OCI-M2 (cell line): Measurements from ENCODE around the gene KLF15.

ENCODE experiments used
- DNase-seq: peaks from one replicate; lab custom pipeline; 2025; ENCODE audit not compliant: unreplicated experiment; lab: John Stamatoyannopoulos, UW

The KLF15 gene

GRCh38 chr3:126357295-126358037 is at the start of gene KLF15:
TSS of gene KLF15 (minus strand) at chr3:126357408. CDS start at chr3:126352922, 4,486 bp downstream.
- no peak for DNase-seq

- no peak for DNase-seq
Measured at GRCh38 chr3:126406389-126407296, 49.4 kb upstream of the KLF15 start.

GRCh38 chr3:126402666-126403302 is 45.6 kb upstream of the KLF15 start:
- no peak for DNase-seq

GRCh38 chr3:126402178-126402577 is 45.0 kb upstream of the KLF15 start:
- no peak for DNase-seq

DNA sequence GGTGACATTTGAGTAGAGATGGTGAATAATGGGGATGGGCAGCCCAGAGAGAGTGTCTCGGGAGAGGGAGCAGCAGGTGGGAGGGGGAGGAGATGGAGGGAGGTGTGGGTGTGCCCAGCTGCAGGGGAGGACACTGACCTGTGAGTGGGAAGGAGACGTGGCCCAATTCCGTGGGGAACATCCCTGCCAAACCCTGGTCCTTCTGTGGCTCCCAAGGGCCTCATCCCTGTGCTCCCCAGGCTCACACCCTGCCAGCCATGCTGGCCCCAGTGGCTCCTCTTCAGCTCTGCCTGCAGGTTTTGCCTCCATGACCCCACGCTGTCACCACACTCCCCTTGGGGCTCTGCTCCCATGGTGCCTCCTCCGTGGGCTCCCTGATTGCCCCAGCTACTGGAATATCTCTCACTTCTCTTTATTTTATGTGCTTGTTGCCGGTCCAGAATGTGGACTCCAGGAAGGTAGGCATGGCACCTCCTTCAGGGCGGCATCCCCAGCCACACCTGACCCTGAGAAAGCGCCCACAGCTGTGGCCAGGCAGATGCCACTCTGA is 44.5 kb upstream of the KLF15 start:
- DNase-seq: no peak

DNA sequence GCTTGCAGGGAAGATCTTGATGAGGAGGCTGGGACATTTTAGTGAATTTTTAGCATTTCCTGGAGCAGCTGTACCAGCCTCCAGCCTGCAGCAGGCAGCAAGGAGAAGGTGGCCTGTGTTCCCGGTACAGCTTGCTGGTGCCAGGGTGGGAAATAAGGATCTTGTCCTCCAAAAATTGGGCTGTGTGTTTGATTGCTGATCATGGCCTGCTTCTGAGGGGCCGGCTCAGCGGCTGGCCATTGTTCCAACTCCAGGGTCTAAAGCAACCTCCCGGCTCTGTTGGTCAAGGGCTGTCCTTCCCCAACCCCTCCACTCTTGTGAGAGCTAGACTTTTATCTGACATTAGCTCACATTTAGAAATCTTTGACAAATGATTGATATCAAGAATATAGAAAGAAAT is 42.5 kb upstream of the KLF15 start:
- no peak for DNase-seq

DNA sequence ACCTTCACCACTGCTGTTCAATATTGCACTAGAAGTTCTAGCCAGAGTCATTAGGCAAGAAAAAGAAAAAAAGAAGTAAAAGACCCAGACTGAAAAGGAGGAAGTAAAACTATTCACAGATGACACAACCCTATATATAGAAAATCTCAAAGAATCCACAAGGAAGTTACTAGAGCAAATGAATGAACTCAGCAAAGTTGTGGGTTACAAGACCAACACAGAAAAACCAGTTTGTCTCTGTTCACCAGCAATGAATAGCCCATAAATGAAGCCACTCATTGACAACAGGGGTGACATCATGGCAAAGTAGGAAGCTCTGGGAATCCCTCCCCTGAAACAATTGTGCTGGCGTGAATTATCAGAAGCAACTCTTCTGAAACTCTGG is 42.1 kb upstream of the KLF15 start:
- DNase-seq: no peak

DNA sequence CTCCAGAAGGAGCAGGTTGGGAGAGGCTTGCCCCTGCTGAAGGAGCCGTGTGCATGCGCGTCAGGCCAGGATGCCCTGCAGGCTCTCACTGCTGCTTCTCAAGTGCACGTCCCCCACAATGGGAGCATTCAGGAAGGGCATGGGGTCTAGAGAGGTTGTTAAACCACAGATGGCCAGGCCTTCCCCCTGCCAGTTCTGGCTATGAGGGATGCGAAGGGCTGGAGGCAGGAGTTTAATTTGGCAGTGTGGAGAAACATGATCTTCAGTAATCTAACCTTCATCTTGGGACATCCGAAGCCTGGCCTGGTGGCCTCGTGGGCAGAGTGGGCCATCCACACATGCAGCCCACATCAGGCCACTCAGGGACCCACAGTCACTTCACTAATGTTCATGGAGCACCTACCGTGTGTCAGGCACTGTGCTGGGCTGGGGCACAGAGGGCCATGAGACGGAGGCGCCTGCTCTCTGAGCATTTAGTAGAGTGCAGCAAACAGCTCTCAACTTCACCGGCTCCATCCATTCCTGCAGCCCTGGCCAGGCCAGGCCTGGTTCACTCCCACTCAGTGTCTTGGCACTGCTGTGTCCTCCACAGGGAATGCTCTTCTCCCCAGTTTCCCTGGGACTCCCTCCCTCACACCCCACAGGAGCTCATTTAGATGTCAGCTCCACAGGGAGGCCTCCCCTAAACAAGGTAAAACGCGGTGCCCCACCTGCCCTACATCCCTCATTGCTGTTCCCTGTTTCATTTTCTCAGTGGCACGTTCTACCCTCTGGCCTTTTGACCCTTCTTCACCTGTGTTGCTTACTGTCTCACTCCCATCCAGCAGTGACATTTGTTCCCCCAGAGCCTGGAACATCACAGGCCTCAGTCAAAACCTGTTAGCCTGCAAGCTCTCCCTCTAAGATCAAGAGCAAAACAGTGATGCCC is 41.5 kb upstream of the KLF15 start:
- no peak for DNase-seq

- no peak for DNase-seq
Measured at GRCh38 chr3:126397610-126398422, 40.6 kb upstream of the KLF15 start.

DNA sequence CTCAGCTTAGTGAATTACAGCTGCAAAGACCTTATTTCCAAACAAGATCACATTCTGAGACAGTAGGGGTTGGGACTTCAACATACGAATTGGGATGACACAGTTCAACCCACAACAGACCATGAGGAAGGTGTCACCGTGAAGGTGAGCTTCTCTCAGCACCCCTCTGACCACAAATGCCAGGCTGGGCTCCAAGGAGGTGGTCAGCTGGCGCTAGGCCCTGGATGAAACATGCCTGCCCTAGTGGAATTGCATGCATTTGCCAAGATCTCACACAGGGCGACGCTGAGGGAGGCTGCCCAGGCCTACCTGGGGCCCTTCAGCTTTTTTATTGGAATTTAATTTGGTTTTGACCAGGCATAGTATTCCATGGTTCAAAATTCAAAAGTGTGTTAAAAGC is 39.3 kb upstream of the KLF15 start:
- DNase-seq: no peak

DNA sequence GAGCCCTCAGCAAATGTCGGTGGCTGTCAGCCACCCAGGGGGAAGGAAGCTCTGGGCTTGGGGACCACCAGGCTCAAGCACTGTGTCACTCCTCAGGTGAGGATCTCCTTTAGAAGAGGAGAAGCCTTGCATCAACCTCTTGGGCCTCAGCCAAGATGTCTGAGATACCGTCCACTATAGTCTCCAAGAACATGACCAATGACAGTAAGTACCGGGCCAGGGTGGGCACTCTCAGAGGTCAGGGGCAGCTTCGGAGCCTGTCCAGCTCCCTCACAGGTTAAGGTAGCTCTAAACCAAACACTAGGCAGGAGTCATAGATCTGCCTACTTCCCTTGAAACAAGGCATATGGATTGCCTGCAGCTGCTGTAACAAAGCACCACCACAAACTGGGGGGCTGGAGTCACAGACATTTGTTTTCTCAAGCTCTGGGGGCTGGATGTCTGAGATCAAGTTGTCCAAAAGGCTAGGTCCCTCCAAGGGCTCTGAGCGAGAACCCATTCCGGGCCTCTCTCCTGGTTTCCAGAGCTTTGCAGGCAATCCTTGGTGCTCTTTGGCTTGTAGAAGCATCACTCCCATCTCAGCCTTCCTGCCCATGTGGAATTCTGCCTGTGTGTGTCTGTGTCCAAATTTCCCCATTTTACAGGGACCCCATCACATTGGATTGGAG is 38.8 kb upstream of the KLF15 start:
- no peak for DNase-seq

GRCh38 chr3:126394977-126395321 is 37.7 kb upstream of the KLF15 start:
- no peak for DNase-seq

DNA sequence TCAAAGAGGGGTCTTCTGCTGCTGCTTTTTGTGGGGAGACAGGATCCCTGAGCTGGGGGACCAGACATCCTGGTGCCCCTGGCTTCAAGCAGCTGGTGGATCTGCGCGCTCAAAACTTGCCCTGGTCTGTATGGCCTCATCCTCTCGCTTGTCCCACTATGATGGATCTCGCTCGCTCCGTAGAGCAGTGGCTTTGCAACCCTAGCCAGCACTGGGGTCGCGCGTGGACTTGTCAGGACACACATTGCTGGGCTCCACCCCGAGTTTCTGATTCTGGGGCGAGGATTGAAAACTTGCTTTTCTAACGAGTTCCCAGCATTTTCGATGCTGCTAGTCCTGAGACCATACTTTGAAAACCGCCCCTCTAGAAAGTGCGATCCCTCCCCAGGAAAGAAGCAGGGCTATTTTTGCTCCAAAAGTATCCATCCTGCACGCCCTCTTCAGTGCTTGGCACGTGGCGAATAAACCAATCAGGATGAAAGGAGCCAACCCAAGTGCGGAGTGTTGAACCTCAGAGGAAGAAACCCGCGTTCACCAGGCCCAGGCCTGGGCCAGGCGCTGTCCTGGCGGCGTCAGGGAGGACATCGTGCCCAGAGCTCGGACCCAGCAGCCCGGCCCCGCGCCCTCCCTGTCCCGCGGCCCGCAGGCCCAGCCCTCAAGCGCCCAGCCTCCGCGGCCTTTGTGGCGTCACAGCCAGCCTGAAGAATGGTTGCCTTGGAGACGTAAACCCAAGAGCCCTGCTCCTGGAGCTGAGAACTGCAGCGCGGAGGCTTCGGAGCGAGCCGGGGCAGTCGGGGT is 37.2 kb upstream of the KLF15 start, which contains the start of gene CFAP100:
CFAP100 (plus strand) TSS at position 731 of the 798 bp plus-strand sequence. CDS start 1,092 bp downstream, outside the sequence.
- DNase-seq: no peak

- no peak for DNase-seq
Measured at GRCh38 chr3:126393563-126393962, 36.4 kb upstream of the KLF15 start.

DNA sequence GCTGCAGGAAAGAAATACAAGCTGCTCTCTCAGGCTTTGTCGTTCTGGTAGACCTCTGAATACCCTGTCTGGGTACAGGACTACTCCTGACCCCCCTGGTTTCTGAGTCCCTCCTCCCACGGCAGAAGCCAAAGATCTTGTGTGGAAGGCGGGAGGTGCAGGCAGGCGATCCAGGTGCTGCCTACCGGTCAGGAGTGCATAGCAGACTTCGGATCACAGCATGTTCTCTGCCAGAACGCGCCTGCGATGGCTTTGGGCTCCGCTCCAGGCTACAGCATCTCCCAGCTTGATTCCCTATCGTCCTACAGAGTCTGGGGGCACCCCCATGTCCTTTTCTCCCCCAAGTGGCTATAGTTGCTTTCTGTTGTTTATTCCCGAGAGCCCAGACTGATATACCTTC is 35.0 kb upstream of the KLF15 start:
- DNase-seq: no peak

- DNase-seq: no peak
Measured at GRCh38 chr3:126391631-126392030, 34.4 kb upstream of the KLF15 start.

DNA sequence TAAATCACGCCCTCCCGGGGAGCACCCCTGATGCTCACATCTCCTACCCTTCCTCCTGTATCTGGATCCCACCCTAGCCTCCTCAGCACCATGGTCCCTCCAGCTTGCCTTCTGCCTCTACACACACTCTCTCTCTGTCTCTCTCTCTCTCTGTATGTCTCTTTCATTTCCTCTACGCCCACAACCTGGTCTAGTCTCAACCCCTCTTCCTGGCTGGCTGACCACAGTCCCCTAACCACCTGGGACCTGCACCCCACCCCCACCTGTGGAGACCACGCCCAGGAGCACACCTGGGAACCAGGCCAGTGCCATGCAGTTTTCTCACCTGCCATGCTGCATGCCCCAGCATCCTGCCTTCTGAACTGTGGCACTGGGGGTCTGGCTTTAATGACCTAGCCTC is 33.5 kb upstream of the KLF15 start:
- DNase-seq: no peak

- DNase-seq: no peak
Measured at GRCh38 chr3:126390201-126390600, 33.0 kb upstream of the KLF15 start.
